Measurements from ENCODE around the gene ADAMTS5.

Gene ADAMTS5

GRCh38 chr21:26948194-26948593, 18.7 kb downstream of the ADAMTS5 start:
- no peak for DNase-seq (ENCODE audit: low spot score)

- no peak for DNase-seq (ENCODE audit: low spot score)
Observed at GRCh38 chr21:26946744-26947446, 20.0 kb downstream of the ADAMTS5 start.

- DNase-seq (ENCODE audit: low spot score) = no peak
Observed at GRCh38 chr21:26945916-26946675, 20.8 kb downstream of the ADAMTS5 start.

GRCh38 chr21:26943921-26944320, 23.0 kb downstream of the ADAMTS5 start:
- DNase-seq (ENCODE audit: low spot score) = peak; percentile 2

- DNase-seq (ENCODE audit: low spot score) = no peak
Observed at GRCh38 chr21:26941421-26941820, 25.5 kb downstream of the ADAMTS5 start.

- no peak for DNase-seq (ENCODE audit: low spot score)
Observed at GRCh38 chr21:26939601-26940111, 27.2 kb downstream of the ADAMTS5 start.

- no peak for DNase-seq (ENCODE audit: low spot score)
Observed at GRCh38 chr21:26936641-26937040, 30.2 kb downstream of the ADAMTS5 start.

- no peak for DNase-seq (ENCODE audit: low spot score)
Observed at GRCh38 chr21:26935977-26936376, 30.9 kb downstream of the ADAMTS5 start.

GRCh38 chr21:26934383-26934782, 32.5 kb downstream of the ADAMTS5 start:
- no peak for DNase-seq (ENCODE audit: low spot score)

GRCh38 chr21:26933448-26933847, 33.4 kb downstream of the ADAMTS5 start:
- DNase-seq (ENCODE audit: low spot score) = no peak

- no peak for DNase-seq (ENCODE audit: low spot score)
Observed at GRCh38 chr21:26925636-26926035, 41.3 kb downstream of the ADAMTS5 start.

GRCh38 chr21:26925122-26925521, 41.8 kb downstream of the ADAMTS5 start:
- no peak for DNase-seq (ENCODE audit: low spot score)

- no peak for DNase-seq (ENCODE audit: low spot score)
Observed at GRCh38 chr21:26923986-26924385, 42.9 kb downstream of the ADAMTS5 start.

GRCh38 chr21:26920055-26920454, 46.8 kb downstream of the ADAMTS5 start:
- DNase-seq (ENCODE audit: low spot score) = no peak

- no peak for DNase-seq (ENCODE audit: low spot score)
Observed at GRCh38 chr21:26918323-26919079, 48.4 kb downstream of the ADAMTS5 start.

- DNase-seq (ENCODE audit: low spot score) = no peak
Observed at GRCh38 chr21:26916799-26917198, 50.1 kb downstream of the ADAMTS5 start.

GRCh38 chr21:26914557-26914956, 52.3 kb downstream of the ADAMTS5 start:
- DNase-seq (ENCODE audit: low spot score) = no peak

- DNase-seq (ENCODE audit: low spot score) = no peak
Observed at GRCh38 chr21:26912466-26912865, 54.4 kb downstream of the ADAMTS5 start.

- no peak for DNase-seq (ENCODE audit: low spot score)
Observed at GRCh38 chr21:26909972-26910371, 56.9 kb downstream of the ADAMTS5 start.

- DNase-seq (ENCODE audit: low spot score) = no peak
Observed at GRCh38 chr21:26900980-26901379, 65.9 kb downstream of the ADAMTS5 start.

- no peak for DNase-seq (ENCODE audit: low spot score)
Observed at GRCh38 chr21:26892151-26892550, 74.7 kb downstream of the ADAMTS5 start.

- no peak for DNase-seq (ENCODE audit: low spot score)
Observed at GRCh38 chr21:26888931-26889330, 78.0 kb downstream of the ADAMTS5 start.

- no peak for DNase-seq (ENCODE audit: low spot score)
Observed at GRCh38 chr21:26888256-26888655, 78.6 kb downstream of the ADAMTS5 start.
